Measurements from ENCODE around the gene TBCD. TPM values are rescaled to one million over a fixed set of nuclear protein-coding genes. Genes with fewer than 3 reads are reported as not detected.

The TBCD gene
- total RNA-seq, 3 donors from 2014 or later, result 41.3 to 76.0 (median 55.4) TPM

DNA sequence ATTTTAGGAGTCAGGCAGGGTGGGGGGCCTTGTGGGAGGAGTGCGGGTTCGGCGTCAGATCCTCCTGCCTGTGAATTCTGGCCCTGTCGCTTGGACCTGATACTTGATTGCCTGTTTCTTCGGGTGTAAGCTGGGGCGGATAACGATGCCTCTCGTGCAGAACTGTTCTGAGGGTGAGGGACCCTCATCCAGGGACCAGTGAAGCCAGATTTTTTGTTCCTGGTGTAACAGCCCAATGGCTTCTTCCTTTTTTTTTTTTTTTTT, 1.3 kb downstream of the TBCD start:
- intact Hi-C loops (cut with DNase I, micrococcal nuclease), result no loop called here
- Histone ChIP-seq H3K9me3 (no peaks in the 10 kb centered on the region), H3K4me1 (ENCODE audit: low read depth) (peaks cover 9% of the 10 kb centered on the region), H3K36me3 (ENCODE audit: low read depth) (no peaks in the 10 kb centered on the region), H3K4me3 (no peak overlapping the region)
- no peak for DNase-seq
- no peak for ATAC-seq
- TF ChIP-seq, protein P1, sequence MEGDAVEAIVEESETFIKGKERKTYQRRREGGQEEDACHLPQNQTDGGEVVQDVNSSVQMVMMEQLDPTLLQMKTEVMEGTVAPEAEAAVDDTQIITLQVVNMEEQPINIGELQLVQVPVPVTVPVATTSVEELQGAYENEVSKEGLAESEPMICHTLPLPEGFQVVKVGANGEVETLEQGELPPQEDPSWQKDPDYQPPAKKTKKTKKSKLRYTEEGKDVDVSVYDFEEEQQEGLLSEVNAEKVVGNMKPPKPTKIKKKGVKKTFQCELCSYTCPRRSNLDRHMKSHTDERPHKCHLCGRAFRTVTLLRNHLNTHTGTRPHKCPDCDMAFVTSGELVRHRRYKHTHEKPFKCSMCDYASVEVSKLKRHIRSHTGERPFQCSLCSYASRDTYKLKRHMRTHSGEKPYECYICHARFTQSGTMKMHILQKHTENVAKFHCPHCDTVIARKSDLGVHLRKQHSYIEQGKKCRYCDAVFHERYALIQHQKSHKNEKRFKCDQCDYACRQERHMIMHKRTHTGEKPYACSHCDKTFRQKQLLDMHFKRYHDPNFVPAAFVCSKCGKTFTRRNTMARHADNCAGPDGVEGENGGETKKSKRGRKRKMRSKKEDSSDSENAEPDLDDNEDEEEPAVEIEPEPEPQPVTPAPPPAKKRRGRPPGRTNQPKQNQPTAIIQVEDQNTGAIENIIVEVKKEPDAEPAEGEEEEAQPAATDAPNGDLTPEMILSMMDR (IDR thresholded peaks at IDR 0.05), result no peak

DNA sequence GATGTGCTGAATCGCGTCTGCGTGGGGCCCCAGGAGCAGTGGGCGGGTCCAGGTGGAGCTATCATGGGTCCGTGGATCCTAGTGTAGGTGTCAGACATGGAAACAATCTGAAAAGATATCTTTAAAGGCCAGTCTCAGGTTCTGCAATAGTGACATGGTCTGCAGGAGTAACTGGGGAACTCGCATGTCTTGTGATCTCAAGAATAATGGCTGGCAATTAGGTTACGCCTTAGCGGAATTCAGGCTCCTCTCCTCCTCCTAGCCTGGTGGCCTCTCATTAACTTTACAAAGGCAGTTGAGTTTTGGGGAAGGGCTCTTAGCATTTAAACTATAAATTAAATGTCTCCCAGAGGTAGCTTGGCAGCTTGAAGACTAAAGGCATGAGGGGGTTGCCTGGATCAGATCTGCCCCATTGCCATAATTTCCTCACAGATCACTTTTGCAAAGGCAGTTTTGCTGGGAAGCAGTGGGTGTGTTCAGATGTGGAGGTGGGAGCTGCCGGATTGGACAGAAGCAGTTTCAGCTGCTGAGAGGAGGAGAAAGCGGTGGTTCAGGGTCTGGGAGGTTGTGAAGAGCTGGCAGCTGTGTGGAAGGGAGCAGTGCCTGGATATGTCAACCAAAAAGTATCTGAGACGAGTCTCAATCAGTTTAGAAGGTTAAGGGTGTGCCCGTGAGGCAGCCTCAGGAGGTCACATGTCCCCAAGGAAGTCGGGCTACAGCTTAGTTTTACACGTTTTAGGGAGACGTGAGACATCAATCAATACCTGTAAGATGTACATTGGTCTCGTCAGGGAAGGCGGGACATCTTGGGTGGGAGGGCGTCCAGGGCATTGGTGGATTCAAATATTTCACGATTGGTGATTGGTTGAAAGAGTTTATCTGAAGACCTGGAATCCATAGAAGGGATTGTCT, 2.7 kb downstream of the TBCD start:
- TF ChIP-seq, protein P1 (IDR thresholded peaks at IDR 0.05), result no peak
- Histone ChIP-seq H3K4me1 (ENCODE audit: low read depth) (peaks cover 9% of the 10 kb centered on the region), H3K9me3 (no peaks in the 10 kb centered on the region), H3K36me3 (ENCODE audit: low read depth) (no peaks in the 10 kb centered on the region), H3K4me3 (no peak overlapping the region)
- peak; percentile 31 for ATAC-seq
- peak in 2 of 3 donors; percentile 64 to 71 for DNase-seq
- intact Hi-C loops (cut with DNase I, micrococcal nuclease), result no loop called here

DNA sequence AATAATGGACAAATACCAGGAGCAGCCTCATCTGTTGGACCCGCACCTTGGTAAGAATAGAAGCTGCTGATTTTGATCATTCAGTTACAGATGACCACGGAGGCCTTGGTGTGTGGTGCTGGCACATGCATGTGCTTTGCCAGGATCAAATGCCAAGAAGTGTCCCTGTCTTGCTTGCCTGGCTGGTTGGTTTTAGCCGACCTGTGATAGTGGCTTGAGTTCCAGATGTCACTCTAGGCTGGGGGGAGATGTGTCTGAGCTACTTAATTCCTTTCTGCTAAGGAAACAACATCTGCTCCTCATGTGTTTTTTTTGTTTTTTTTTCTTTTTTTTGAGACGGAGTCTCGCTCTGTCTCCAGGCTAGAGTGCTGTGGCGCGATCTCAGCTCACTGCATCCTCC, 4.3 kb downstream of the TBCD start:
- Histone ChIP-seq H3K4me3 (no peak overlapping the region), H3K36me3 (ENCODE audit: low read depth) (no peaks in the 10 kb centered on the region), H3K4me1 (ENCODE audit: low read depth) (peaks cover 9% of the 10 kb centered on the region), H3K9me3 (no peaks in the 10 kb centered on the region)
- no peak for ATAC-seq
- TF ChIP-seq, protein P1 (IDR thresholded peaks at IDR 0.05), result no peak
- no peak for DNase-seq
- intact Hi-C loops (cut with DNase I, micrococcal nuclease), result no loop called here

DNA sequence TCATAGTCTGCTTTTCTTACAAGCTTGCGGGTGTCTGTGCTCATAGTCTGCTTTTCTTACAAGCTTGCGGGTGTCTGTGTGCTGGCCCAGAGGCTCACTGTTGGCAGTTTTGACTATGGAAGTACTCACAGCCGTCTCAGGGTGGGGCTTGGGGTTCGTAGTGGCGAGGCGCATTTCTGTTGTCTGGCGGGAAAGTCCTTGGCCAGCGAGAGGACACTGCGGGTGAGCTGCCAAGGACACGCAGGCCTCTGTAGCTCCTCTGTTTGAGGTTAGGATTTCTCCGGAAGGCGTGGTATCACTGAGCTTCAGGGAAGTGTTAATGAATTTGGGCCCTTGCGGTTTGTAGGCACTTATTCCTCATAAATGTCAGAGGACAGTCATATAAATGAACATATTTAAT, 13.5 kb downstream of the TBCD start:
- Histone ChIP-seq H3K4me3 (no peak overlapping the region), H3K4me1 (ENCODE audit: low read depth) (peaks cover 3% of the 10 kb centered on the region), H3K9me3 (no peaks in the 10 kb centered on the region), H3K36me3 (ENCODE audit: low read depth) (no peaks in the 10 kb centered on the region)
- ATAC-seq, result no peak
- DNase-seq, result no peak
- intact Hi-C loops (cut with DNase I, micrococcal nuclease), result no loop called here
- TF ChIP-seq, protein P1 (IDR thresholded peaks at IDR 0.05), result no peak

DNA sequence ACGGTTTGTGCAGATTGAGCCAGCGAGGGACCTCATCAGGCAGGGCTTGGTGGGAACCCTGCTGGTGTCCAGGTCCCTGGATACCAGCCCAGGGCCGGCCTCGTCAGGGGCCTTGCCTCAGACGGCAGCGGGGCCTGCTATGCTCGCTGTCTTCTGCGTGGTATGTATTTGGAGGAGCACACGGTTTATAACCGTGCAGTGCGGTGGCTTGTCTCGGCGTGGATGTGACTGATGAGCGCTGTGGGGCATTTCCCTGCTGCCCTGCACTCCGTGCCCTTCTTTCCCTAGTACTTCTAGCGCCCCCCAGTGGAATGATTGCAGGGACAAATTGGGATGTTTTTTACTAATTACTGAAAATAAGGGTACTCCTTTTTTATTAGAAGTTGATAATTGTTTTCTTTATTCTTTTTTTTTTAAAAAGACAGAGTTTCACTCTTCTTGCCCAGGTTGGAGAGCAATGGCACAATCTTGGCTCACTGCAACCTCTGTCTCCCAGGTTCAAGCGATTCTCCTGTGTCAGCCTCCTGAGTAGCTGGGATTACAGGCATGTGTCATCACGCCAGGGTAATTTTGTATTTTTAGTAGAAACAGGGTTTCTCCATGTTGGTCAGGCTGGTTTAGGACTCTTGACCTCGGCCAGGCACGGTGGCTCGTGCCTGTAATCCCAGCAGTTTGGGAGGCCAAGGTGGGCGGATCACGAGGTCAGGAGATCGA, 15.3 kb downstream of the TBCD start:
- Histone ChIP-seq H3K36me3 (ENCODE audit: low read depth) (no peaks in the 10 kb centered on the region), H3K4me3 (no peak overlapping the region), H3K9me3 (no peaks in the 10 kb centered on the region), H3K4me1 (ENCODE audit: low read depth) (peaks cover 9% of the 10 kb centered on the region)
- peak; percentile 84 for ATAC-seq
- intact Hi-C loops (cut with DNase I, micrococcal nuclease), result no loop called here
- TF ChIP-seq, protein P1 (IDR thresholded peaks at IDR 0.05), result no peak
- peak in 2 of 3 donors; percentile 56 to 89 for DNase-seq

Measured in mucosa of descending colon (tissue), 3 donors.